Raji (cell line): ENCODE data around the gene PWWP2B.

ENCODE experiments used
- POLR2A ChIP-seq: IDR thresholded peaks from 2 replicates; pipeline ENCODE4 v1.6.1; 2011; ENCODE audit warnings: low read depth, low read length, control low read depth; ENCODE audit not compliant: insufficient read depth

Gene PWWP2B

DNA sequence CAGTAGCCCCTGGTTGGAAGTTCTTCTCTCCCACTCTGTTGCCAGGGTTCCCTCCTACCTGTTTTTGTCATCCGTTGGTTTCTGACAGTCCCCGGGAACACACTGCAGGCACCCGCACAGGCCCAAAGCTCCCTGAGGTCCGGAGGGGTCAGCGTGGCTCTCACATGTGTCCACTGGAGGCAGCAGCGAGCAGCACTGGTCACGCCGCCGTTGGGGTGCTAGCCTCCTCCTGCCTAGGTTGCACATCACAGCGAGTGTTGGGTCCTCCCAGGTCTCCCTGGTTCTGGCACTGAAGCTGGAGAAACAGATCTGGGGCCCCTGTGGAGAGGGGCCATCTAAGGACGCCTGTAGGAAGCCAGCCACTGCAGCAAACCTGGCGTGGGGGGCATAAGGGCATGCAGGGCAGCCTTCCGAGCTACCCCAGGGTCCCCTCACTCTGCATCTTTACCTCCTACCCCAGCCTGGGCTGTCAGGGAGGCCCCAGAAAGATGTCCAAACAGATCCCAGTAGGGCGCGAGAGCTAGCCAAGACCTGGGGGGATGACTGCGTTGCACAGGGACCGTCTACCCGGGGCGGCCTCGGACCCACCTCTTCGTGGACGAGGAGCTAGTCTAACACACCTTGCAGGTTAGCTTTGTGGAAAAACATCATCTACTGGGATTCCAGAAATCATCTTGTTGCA is 36.1 kb upstream of the PWWP2B start:
- TF ChIP-seq POLR2A, result no peak

DNA sequence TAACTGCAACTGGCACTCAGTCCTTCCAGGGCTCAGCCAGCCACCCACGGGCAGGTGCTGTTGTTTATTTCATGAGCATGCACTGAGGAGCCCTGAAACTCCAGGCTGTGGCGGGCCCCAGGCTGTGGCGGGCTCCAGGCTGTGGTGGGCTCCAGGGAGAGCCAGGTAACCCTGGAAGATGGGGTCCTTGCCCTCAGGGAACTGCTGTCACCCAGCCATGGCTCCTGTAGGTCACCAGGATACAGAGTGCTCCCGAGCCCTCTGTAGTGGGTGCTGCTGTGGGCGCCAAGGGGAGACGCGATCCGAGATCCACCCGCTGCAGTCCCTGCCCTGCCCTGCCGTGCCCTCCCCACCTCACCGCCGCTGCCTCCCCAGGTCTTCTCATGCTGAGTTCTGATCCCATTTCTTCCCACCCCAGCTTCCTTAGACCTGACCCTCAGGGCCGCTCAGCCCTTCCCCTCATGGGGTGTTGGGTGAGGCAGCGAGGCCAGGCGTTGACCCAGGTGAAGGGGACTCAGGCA is 35.4 kb upstream of the PWWP2B start:
- TF ChIP-seq POLR2A, result no peak

DNA sequence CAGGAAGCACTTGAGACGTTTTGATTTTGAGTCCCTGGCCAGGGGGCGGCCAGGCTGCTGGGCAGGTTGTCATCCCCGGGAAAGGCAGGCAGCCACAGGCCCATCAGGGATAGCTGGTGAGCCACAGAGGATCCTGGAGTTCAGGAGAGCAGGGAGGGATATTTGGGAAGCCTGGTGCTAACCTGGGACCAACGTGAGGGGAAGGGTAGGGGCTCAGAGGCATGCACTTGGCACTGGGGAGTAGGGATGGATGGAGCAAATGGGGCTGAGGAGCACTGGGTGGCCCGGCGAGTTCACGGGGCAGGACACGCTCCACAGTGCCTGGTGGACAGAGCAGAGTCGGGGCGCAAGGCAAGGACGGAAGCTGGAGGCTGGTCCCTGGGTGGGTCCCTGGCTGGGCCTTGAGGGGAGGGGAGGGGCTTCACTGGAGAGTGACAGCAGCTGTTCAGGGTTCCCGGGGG is 34.8 kb upstream of the PWWP2B start:
- no peak for TF ChIP-seq POLR2A

DNA sequence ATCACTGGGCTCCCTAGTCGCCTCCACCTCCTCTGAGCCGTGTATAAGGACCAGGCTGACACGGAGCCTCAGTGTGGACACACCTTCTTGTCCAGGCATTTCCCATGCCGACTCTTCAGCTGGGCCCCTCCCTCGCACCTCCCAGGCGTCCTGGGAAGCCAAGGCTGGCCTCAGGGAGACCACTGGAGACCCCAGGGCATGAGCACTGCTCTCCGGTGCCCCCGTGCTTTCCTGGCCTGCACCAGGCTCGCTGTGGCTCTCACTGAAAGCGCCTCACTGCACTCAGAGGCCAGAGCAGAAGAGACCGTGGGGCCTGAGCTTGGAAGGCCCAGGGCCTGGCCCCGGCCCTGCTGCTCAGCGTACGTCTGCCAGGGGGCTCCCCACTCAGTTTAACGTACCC is 33.6 kb upstream of the PWWP2B start:
- TF ChIP-seq POLR2A, result no peak

DNA sequence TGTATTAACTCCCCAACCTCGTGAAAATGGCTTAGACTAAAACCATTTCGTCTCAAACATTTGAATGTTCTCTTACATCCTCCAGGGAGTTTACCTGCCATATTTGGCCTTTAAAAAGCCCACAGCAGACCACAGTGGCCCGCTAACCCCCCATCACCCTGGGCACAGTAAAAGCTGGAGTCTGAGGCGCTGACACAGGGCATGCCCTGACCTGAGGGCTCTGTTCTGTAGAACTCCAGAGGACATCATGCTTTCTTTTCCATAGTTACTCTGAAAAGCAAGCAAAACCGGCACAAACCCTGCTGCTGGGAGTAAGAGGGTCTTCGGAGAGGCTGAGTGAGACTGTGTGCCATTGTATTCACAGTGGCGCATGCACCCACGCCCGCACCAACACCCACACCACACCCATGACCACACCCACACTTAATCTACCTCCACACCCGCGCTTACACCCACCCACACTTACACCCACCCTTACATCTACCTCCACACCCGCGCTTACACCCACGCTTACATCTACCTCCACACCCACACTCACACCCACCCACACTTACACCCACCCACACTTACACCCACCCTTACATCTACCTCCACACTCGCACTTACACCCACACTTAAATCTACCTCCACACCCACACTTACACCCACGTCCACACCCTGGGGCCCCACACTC is 32.9 kb upstream of the PWWP2B start:
- no peak for TF ChIP-seq POLR2A

DNA sequence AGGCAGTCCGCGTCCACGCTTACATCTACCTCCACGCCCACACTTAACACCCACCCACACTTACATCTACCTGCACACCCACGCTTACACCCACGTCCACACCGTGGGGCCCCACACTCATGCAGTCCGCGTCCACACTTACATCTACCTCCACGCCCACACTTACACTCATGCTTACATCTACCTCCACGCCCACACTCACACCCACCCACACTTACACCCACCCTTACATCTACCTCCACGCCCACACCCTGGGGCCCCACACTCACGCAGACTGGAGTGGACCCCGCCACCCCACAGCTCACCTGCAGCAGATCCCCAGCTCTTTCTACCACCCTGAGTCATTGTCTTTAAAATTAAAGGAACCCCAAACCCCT is 32.4 kb upstream of the PWWP2B start:
- no peak for TF ChIP-seq POLR2A

DNA sequence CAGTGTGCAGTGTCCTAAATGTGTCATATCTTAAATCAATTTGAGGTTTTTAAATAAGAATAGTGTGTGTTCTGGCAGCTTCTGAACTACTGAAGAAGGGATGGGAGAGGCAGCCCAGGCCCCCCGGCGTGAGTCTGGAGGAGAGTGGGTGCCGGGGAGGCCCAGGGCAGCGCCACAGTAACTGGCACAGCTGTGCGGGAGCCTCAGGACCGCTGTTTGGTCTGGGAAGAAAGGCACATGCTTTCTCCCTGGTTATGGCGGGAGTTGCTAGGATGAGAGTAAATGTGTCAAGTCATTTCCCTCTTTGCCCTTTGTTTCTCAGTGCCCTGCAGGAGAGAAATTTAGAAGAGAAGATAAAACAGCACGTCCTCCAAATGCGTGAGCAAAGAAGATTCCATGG is 31.9 kb upstream of the PWWP2B start:
- no peak for TF ChIP-seq POLR2A

DNA sequence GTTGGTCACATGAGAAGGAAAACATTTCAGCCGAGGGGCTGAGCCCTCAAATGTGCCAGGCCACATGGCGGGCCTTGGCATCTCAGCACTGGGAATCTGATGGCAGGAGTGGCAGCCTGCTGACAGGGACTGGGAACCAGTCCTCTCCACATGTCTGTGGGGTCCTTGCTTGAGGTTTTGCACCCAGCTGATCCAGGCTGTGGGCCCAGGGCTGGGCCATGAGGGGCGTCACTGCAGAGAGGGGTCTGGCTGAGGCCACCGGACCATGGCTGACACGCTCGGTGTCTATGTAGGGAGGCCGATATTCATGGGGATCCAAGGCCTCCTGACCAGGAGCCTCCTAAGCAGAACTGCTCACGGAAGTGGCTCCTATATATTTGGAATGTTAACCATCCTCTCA is 31.0 kb upstream of the PWWP2B start:
- no peak for TF ChIP-seq POLR2A

DNA sequence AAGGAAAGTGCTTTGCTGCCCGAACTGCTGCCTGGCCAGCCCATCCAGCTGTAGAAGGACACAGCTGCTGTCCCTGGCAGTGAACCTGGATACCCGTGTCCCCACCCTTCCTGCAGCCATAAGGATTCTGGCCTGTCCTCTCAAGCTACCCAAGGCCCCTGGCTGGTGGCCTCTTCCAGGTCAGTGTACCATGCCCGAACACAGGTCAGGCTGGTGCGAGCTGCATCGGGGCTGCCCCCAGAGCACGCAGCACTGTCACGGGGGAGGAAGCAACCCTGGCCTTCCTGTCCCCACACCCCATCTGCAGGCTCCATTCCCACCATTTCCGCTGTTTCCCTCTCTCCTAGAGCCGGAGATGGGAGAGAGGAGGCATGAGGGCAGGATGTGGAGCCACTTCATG is 30.5 kb upstream of the PWWP2B start:
- no peak for TF ChIP-seq POLR2A

DNA sequence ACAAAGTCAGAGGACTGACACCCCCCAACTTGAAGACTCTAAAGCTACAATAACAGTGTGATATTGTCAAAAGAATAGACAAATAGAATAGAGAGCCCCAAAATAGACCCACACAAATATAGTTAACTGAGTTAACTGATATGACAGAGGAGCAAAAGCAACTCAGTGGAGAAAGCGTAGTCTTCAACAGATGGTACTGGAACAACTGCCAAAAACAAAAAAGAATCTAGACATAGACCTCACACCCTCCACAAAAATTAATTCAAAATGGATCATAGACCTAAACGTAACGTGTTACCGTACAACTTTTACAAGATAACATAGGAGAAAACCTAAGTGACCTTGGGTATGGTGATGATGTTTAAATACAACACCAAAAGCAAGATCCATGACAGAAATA is 28.6 kb upstream of the PWWP2B start:
- TF ChIP-seq POLR2A, result no peak

DNA sequence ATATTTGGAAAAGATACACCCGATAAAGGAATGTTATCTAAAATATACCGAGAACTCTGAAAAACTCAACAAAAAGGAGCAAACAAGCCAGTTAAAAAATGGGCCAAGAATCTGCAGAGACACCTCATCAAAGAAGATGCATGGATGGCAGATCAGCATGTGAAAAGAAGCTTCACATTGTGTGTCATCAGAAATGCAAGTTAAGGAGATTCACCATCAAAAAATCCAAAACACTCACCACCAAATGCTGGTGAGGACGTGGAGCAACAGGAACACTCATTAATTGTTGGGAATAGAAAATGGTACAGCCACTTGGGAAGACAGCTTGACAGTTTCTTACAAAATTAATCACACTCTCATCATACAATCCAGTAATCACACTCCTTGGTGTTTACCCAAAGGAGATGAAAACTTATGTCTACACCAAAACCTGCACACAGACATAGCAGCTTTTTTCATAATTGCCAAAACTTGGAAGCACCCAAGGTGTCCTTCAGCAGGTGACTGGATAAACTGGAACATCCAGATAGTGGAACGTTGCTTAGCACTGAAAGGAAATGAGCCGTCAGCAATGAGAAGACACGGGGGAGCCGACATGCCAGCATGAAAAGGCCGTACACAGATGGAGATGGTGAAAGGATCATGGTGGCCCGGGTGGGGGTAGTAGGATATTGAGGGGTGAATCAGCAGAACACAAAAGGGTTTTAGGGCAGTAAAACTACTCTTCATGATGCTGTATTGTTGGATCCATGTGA is 27.9 kb upstream of the PWWP2B start:
- TF ChIP-seq POLR2A, result no peak

DNA sequence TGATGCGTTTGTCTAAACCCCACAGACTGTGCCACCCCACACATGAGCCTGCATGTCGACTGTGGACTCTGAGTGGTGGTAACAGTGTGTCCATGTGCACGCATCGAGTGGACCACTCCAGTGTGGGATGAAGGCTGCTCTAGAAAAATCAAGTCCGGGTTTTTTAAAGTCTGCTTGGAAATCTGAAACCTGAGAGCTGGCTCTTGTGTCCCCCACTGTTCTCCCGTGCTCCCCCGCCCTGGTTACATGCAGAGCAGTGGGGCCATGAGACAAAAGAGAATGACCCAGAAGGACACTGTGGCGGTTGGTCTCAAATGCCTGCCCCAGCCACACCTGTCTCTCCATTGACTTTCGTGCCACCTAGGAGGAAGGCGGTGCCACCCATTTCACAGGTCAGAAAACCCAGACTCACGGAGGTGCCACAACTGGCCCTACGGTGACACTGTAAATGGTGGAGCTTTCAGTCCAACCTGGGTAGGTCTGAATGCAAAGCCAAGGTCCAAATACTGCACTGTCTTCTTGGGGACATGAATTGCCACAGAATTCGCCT is 27.3 kb upstream of the PWWP2B start:
- no peak for TF ChIP-seq POLR2A

DNA sequence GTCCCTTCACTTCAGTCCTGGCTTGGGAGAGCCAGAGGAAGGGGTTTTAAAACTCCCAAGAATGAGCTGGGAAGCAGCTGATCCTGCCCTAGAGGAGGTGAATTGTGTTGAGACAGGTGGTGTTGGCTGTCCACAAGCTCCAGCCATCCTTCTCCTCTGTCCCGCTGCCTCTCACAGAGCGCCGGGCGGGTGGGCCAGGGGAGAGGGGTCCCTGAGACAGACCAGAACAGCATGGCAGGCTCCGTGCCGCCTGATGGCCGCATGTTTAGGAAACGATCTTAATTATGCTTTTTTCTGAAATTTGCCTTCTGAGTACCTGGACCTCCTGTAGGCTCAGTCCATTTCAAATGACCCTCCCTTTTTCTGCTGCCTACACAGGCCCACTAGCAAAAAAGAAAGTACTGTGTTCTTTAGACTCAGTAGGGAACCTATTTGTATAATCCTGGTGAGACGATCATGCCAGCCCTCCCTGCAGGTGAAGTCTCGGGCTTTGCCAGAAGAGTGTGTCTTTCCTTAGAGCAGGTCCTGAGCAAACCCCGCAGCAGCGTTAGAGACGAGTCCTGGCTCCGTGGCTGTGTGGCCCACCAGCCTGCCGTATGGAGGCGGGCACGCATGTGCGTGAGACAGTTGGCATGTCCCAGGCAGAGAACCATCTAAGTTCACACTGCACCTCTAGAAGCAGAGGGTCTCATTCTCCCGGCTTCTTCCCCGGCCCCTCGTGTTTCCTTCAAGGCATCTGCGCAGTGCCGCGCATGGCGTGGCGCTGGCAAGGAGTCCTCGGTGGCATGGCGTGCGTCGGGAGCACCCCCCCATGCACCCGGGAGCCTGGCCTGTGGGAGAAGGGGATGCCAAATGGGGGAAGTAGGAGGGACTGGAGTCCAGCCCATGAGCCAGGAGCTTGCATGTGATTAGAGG is 26.3 kb upstream of the PWWP2B start:
- TF ChIP-seq POLR2A, result no peak

DNA sequence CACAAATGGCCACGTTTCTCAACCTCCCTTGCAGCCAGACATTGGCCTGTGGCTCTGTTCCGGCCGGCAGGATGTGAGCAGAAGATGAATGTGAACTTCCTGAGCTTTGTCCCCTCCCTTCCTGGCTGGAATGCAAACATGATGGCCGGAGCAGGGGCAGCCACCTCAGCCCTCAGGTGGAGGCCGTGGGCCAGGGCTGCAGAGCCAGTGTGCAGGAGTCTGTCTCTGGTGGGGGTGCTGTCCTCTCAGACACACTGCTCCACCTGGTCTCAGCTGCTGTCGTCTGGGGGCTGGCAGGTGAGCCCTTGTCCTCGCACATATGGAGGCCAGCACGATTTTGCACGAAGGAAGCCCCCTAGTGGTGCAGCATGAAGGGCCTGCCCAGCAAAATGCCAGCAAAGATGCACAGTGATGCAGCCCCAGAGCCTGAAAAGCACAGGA is 25.3 kb upstream of the PWWP2B start:
- no peak for TF ChIP-seq POLR2A
